GM21390 (cell line): ENCODE measurements around the gene DYNC1LI2.
"Not testable (repeated sequence)": the region's sequence is repeated elsewhere in the genome, so short reads cannot be mapped to it uniquely, and the experiment has no call there.

Source experiments
- ATAC-seq: cut with Tn5 transposase; IDR thresholded peaks from one replicate; pipeline ENCODE4 v1.9.1; 2021; ENCODE audit not compliant: unreplicated experiment

The DYNC1LI2 gene

DNA sequence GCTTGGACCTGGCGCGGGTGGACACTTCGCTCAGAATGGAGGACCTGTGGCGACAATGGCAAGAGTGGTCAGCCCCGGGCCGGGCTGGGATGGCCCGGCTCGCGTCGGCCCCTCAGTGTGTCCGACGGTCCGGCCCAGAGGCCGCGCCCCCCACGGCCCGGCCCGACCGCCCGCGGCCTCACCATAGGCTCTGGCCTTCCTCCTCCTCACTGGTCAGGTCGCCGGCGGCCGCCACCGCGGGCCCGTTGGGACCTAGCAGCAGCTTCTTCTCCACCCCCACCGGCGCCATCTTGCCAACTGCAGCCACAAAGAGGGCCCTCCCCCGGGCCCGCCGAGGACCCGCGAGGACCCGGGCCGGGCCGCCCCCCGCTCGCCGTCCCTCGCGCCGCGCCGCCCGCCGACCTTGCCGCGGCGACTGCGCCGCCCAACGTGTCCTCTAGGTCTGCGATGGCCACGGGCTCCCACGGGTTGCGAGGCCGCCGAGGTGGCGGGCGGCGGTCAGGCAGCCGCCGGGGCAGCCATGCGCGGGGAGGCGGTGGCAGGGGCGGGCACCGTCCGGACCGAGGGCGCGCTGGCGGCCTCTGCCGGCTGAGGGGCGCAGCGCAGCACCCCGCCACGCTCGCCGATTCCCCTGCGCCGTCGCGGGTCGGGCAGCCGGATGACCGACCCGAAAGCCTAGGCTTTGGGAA is at the start of gene DYNC1LI2:
TSS of gene DYNC1LI2 (minus strand) at position 307 of the 689 bp plus-strand sequence. CDS start at position 289, 18 bp downstream.
- peak; percentile 83 for ATAC-seq

DNA sequence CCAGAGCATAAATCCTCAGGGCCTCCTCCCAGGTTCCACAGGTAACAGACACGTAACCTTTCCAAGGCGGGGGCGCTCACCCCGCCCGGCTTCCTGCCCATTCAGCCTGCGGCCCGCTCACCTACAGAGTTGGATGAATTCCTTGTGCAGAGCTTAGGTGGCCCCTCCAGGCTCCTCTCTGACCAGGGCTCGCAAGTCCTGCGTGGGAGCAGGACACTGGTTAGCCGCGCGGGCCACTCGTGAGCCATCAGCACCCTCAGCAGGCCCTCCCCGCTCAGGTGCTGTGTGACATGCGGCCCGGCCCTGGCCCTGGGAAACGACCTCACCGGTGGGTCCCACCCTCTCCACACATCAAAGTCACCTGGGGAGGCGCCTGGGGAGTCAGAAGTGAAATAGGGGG is 49.4 kb upstream of the DYNC1LI2 start:
- no peak for ATAC-seq

DNA sequence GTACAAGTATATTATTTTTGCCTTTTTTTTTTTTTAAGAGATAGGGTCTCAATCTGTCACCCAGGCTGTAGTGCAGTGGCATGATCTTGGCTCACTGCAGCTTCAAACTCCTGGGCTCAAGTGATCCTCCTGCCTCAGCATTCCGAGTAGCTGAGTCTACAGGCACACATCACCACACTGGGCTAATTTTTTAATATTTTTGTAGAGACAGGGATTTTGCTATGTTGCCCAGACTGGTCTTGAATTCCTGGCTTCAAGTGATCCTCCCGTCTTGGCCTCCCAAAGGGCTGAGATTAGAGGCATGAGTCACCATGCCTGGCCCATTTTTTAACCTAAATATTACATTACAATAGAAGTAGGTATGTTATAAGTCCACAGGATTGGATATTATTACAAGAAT is 46.8 kb upstream of the DYNC1LI2 start:
- no peak for ATAC-seq

DNA sequence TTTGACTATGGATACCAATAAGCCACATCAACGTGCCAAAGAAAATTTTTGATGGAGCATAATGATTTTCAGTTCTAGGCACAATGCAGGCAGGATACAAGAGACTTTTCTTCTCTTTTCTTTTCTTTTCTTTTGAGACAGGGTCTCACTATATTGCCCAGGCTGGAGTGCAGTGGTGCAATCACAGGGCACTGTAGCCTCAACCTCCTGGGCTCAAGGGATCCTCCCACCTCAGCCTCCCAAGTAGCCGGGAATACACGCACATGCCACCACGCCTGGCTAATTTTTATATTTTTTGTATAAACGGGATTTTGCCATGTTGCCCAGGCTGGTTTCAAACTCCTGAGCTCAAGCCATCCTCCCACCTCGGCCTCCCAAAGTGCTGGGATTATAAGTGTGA is 42.6 kb upstream of the DYNC1LI2 start:
- not testable (repeated sequence) for ATAC-seq

DNA sequence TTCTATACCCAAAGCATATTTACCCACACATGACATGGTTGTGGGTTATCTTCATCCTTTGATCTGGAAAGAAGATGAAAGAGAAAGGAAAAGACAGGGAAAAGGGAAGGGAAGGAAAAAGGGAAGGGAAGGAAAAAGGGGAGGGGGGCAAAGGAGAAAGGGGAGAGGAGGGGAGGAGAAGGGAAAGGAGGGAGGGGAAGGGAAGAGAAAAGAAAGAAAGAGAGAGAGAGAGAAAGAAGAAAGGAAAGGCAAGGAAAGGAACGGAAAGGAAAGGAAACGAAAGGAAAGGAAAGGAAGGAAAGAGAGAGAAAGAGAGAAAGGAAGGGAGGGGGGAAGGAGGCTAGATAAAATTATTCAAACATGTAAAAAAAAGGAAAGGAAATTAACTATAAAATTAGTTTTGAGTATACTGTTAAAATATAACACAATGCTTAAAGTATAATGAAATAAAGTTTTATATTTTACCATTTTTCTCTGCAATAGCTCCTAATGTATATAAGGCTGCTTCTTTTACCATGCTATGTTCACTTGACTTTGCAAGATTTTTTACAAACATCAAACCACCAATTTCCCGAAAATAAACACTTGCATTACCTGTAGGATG is 38.8 kb upstream of the DYNC1LI2 start:
- no peak for ATAC-seq

DNA sequence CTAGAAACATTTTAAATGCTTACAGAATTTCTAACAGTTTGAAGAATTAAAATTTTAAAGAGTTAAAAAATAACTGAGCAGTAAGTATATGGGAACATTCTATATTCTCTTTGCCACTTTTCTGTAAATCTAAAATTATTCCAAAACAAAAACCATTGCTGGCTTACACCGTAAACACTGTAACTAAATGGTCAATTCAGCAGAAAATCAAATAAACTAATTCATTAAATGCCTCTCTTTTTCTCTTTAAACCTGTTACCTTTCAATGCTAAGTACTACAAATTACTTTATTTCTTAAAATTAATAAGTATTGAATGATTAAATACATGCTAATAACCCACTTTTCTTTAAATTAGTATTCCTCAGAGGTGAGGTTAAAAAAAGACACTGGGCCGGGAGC is 36.0 kb upstream of the DYNC1LI2 start:
- ATAC-seq: no peak

DNA sequence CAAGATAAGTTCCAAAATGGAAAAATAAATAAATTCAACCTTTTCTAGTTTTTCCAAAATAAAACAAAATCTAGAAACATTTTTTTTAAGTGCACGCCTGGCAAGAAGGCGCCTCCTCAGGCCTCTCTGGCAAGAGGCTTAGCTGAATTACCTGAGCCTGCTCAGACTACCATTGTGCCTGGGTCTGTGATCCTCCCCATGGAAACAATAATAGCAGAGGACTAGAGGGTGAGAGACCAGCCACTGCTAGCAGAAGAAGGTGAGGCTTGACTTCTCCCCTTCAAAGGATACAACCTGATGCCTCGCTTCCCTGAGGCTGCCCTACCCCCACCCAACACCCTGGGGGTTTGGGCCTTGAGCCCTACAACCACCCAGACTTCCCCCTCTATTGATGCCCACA is 35.1 kb upstream of the DYNC1LI2 start:
- ATAC-seq: no peak

DNA sequence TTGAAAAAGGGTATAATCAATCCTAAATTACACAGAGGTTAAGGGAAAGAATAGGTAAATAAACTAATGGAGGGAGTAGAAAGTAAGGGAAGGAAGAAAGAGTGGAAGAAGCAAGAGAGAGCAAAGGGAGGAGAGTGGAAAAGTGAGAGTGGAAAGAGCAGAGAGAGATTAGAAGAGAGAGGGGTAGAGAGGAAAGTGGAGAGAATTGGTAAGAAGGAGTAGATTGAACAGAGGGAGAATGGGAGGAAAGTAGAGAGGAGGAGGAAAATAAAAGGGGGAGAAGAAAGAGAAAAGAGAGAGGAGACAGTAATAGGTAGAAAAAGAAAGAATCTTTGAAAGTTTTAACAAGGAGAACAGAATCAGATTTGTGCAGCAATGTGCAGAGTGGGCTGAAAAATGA is 25.0 kb upstream of the DYNC1LI2 start:
- ATAC-seq: no peak

DNA sequence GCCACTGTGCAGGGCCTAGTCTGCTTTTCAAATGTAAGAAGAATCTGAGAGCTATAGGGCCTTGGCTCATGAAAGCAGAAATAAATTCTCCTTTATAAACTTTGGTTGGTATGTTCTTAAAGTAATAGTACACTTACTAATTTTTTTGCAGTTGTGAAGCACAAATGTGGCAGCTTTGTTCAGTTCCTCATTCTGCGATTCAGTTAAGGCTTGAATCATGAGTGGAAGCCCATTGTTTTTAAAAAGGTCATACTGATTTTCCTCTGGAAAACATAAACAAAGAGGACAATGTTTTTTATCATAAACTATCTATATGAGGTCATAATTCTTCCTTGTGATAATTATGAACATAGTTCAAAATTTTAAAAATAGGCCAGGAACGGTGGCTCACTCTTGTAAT is 23.6 kb upstream of the DYNC1LI2 start:
- no peak for ATAC-seq

DNA sequence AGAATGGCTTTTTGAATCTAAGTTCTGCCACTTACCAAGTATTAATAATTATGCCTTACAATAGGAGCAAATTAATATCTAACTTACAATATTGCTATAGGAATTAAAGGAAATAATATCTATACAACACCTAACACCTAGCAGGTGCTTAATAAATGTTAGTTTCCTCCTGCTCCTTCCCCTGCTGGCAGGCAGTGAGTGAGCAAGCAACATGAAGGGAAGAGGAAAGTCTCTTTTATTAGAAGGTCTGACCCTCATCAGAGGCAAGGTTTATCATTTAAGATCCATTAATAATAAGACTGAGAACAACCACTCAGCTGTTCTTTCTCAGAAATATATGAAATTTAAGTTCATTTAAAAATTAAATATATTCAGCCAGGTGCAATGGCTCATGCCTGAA is 6.7 kb upstream of the DYNC1LI2 start:
- no peak for ATAC-seq

DNA sequence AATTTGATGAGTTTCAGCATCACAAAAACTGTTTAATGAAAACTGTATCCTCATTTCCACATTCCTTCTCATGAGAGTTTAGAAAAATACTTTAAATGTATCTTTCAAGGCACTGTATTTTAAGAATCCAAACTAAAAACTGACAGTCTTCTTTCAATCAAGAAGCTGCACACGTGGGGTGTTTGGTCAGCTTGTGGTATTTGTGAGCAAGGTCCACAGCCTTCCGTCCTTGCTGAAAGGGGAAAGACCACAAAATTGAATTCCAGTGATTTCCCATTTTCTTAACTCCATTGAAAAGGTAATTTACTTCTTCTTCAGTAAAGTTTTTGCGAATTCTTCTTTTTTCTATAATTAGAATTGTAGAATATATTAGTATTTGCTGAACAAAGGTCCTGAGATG is 3.4 kb upstream of the DYNC1LI2 start:
- ATAC-seq: no peak

DNA sequence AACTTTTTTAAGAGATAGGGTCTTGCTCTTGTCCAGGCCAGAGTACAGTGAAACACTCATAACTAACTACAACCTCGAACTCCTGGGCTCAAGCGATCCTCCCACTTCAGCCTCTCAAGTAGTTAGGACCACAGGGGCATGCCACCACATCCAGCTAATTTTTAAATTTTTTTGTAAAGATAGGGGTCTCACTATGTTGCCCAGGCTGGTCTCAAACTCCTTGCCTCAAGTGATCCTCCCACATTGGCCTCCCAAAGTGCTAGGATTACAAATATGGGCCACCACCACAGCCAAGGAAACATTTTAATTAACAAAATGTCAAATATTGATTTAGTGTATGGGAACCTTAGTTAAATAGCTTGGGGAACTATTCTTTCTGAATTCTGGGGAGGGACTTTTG is 2.8 kb upstream of the DYNC1LI2 start:
- no peak for ATAC-seq

DNA sequence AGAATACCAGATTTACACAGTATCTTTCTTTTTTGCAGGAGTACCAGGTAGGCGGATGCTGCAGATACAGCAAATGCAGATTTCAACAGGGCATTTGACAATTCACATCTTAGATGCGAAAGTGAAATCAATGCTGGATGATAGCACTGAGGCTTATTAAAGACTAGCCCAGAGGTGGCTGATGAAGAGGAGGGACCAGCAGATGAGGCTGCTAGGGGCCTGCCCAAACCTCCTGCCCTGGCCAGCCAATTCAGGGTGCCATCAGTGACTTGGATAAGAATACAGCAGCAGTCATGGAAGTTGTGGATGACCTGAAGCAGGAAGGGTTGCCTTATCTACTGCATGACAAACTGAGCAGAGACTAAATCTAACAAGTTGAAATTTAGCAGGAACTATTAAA is 1.5 kb upstream of the DYNC1LI2 start:
- no peak for ATAC-seq

DNA sequence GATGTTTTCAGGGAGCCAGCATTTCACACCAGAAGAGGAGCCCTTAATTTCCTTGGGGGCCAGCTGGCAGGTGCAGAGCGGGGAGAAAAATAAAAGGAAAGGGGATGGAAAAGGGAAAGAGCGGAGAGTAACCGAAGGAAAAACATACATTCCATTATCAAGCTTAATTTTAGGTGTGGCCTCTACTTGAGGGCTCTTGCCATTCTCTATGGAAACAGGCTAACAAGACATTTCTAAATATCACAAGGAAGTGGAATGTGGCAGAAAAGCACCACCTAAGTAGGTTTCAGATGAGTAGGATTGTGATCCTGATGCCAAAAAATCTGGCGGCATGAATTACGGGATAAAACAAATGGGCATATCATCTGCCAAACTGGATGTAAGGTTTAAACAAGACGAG is 970 bp upstream of the DYNC1LI2 start:
- no peak for ATAC-seq

DNA sequence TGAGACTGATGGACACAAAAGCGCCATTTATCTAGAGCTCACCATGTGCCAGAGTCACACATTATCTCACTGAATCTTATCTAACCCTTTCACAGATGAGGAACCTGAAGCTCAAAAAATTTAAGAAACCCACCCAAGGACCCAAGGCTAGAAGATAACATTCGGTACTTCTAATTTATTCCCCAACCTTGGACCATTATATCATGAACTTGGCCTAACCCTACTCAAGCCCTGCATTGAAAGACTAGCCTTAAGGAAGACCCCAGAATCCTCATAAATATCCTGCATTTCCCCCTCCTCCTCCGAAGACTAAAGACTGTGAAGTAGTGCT is 548 bp upstream of the DYNC1LI2 start:
- no peak for ATAC-seq

DNA sequence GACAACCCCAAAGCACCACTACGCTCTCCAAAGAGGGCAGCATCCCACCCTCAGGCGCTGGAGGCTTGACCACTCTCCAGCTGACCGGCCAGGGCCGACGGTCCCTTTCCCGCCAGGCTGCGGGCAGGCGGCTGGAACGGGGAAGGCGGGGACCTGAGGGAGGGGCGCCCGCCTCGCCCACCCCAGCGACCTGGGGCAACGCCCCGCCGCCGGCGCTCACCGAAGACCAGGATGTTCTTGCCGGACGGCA is 431 bp downstream of the DYNC1LI2 start:
- peak; percentile 7 for ATAC-seq

DNA sequence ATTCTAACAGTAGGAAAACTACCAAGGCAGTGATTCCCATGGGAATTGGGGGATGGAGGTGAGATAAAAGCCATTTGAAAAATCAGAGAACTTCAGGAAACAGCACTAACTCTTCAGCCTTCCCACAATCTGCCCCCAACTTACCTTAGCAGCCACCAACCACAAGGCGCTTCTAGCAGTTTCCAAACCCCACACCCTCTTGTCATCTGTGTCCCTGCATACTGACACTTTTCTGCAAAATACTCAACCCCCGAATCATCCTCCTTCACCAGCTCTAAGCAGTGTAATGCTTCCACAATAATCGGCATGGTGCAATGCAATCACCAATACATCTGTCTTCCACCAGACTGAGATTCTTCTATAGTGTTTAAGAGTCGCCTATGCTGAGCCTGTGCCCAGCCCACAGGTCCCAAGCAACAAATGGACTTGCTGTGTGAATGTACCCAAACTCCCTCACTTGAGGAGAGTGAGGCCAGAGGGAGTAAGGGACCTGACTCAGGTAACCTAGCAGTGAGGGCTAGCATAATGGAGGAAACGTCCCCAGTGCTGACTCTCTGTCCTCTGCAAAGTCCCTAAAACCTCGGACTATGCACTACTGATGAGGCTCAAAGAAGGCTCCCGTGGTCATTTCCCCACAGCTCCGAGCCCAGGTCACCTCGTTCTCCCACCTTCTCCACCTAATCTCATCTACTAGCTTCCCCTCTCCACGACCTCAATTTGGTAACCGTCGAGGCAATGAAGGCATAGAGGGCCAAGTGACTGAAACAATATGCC is 943 bp downstream of the DYNC1LI2 start:
- ATAC-seq: no peak

DNA sequence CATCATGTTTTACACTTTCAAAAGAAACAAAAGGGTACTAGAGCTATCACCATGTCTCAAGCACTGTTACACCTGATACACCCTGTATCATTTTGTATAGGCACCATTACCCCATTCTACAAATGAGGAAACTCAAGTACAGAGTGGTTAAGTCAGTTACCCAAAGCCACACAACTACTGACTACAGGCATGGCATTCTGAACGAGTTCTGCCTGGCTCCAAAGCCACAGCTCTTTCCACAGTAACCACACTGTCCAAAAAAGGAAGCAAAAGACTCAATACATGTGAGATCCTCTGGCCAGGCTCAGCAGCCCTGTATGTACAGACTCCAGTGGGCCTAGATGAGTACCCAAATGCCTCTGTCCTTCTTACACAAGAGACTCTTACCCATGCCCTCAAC is 4.7 kb downstream of the DYNC1LI2 start:
- peak; percentile 34 for ATAC-seq

DNA sequence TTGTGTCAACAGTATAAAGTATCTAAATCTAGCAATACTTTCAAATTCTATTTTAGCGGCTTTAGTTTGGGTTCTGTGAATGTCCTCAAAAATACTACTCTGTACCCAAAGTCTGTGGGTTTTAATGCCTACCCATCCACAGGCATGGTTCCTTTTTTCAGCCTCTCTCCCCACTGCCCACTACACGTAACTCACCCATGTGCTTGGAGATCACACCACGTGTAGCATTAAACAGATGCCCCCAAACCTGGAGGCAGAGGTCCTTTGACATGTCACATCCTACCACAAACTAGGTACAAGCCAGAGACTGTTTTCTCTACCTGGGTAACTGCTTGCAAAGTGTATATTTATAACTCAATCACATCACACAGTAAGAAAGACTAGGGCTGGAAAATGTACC is 5.4 kb downstream of the DYNC1LI2 start:
- no peak for ATAC-seq

DNA sequence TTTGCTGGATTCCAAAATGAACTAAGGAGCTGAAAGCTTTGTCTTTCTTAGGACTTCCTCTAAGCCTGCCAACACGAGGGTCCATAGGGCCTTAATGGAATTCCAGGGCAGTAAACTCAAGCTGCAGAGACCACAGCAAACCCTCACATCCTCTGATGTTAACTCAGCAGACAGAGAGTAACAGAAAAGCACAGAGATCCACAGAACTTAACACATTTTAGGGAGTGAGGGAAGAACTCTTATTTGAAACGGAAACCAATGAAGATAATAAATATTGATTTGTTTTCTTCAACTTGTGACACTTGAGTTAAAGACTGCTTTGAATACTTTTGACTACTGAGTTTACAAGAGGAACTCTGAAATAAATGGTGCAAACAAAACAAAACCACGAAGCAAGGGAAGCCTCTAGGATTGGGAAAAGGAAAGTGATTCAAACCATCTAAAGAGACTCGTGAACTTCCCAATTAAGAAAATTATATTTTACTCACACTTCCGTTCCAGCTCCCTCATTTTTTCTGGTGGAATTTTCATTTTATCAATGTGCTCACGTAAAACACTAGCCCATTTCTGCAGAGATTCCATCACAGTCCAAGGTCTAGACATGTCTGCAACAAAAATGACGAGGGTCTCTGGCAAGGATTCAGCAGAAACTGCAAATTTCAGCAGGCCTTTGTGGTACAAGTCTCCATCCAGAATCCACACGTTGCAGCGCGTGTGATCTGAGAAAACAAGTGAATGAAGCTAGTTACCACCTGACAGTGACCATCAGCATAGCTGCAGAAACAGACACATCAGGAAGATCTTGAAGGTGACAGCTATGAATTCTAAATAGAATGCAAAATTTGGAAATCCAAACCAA is 9.2 kb downstream of the DYNC1LI2 start:
- no peak for ATAC-seq

DNA sequence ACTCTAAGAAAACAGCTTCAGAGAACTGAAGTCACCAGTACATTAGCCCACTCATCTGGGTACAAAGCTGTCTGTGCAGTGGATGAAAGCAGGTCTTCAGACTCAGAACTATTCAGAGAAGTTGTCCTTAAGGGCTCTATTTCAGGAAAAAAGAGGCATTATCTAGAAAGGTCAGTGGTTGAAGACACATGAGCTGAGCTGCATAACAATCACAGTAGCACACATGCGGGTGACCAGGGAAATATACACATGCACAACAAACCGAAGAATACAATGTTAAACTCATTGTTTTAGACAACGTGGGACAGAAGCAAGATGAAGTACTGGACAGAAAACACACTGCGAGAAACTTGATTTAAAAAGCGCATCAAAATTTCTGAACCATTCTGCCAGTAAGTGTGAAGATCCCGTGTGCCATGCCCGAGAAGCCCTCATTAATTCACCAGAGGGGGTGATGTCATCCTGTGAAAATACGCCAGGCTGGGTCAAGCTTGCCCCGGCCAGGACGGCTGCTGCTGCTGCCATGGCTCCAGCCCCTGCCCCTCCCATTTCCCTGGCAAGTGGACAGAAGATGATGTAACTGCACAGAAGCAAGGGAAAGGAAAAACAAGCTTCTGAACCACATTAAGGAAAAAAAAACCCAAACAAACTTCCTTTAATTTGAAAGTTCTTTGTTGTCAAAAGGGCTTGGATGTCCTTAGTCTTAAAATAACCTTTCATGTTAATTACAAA is 10.1 kb downstream of the DYNC1LI2 start:
- ATAC-seq: no peak
